Astrocyte of the hippocampus (primary cell): ENCODE measurements around the gene P3R3URF.
A peak's percentile ranks its signal among the peaks of the same experiment; 100 is the strongest.

Experiments used
- DNase-seq: peaks from one replicate; pipeline ENCODE4 v3.0.0; 2011; ENCODE audit warnings: low read depth, low spot score

P3R3URF gene

DNA sequence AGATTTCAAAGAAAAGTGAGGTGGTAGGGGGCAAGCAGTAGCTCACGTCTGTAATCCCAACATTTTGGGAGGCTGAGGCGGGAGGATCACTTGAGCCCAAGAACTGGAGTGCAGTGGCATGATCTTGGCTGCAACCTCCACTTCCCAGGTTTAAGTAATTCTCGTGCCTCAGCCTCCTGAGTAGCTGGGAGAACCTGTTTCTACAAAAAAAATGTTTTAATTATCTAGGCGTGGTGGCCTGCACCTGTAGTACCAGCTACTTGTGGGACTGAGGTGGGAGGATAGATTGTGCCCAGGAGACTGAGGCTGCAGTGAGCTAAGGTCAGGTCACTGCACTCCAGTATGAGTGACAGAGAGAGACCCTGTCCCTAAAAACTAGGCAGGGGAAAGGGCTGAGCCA, 4.0 kb downstream of the P3R3URF start:
- no peak for DNase-seq

GRCh38 chr1:46171871-46172270, 4.4 kb downstream of the P3R3URF start:
- DNase-seq = no peak

DNA sequence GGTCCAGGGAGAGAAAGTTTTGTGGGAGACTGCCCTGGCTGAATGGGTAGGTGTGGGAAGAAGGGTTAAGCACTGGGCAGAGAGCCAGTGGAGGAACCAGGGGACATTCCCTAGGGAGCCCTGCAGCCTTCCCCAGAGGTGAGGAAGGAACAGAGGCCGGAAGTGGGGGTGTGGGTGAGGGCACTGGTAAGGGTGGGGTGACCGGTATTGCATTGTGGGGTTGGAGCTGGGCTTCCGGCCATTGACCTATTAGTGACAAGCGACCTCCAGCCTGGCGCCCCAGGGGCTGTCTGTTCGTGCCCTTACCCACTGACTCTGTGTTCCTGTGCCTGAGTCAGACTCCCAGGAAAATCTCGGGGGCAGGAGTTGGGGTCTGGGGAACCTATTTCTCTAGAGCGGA, 4.9 kb downstream of the P3R3URF start:
- DNase-seq = no peak

DNA sequence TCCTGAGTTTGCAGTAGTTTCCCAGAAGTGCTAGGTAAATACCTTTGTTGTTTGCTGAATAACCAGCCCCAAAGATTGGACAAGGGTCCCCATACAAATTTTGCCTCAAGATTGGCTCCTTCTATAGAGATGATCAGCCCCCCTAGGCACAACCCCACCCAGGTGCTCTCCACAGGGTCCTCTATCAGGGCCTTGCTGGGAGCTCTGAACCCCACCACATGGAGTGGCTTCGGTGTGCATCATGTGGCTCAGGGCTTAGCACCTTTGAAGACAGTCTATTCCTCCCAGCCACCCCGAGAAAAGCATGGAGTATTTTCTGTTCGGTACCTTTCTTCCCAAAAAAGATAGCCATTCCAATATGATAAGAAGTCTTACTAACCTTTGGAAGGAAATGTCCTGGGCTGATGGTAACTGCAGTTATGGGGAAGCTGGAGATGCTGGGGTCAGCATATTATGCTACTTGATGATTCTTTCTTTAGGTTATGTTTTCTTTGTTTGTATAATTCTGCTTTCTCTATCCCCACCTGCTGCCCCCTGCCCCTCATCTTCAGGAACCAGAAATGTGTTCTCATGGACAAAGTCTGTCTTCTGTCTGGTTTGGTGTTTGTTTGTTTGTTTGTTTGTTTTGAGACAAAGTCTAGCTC, 6.4 kb downstream of the P3R3URF start:
- no peak for DNase-seq

- no peak for DNase-seq
These were observed 7.8 kb downstream of the P3R3URF start for GRCh38 chr1:46168477-46168876.

GRCh38 chr1:46166521-46167462, 9.5 kb downstream of the P3R3URF start:
- DNase-seq = peak; percentile 42

DNA sequence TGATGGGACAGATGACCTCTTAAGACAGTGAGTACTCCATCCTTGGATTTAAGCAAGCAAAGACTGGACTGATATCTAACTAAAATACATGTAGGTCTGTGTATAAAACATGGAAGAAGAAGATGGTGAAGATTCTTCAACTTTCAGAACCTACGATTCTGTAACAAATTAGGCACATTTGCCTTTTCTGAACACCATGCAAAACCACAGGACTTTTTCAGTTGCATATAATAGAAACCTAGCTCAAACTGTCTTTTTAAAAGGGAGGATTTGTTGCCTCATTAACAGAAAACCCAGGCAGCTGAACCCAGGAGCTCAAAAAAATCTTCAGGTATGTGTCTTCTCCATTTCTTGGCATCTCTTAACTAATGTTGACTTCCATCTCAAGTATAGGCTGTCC, 16.1 kb downstream of the P3R3URF start:
- no peak for DNase-seq

DNA sequence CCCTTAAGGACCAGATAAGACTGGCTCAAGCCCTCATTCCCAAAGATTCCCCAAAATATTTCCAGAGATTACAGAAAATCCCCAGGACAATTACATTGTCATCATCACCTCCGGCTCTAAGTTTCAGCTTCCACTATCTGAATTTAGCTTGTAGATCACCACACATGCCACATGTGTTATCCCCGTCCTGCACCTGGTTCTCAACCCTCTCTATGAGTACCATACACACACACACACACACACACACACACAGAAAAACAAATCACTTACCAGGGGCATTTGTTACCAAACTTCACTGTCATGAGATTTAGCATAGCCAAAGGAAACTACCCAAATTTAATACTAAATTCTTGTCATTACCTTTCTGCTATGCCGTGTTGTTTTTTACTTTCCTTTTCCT, 16.8 kb downstream of the P3R3URF start:
- no peak for DNase-seq

DNA sequence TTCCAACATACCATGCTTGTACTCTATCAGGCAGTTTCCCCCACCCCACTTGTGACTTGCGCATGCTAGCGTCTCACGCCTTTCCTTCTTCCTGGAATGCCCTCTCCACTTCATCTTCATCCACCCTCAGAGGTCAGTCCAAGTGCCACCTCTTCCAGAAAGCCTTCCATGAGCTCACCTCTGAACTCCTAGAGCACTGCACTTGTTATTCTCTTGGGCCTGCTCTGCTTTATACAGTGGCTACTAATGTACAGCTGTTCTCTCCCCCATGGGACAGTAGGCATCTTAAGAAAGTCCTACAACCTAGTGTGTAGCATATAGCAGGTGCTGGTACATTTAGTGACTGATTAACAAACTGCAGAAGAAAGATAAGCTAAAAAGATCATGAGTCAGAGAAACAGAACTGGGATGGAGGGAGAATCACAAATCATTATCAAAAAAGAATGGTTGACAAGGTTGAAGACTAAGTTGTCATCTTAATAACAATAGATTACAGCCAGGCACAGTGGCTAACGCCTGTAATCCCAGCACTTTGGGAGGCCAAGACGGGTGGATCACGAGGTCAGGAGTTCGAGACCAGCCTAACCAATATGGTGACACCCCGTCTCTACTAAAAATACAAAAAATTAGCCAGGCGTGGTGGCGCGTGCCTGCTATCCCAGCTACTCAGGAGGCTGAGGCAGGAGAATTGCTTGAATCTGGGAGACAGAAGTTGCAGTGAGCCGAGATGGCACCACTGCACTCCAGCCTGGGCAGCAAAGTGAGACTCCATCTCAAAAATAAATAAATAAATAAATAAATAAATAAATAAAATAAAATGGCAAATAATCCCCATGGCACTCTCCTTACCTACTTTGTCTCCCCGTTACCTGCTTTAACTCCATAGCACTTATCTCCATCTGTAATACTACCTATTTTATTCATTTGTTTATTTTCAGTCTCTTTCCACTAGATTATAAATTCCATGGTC, 17.7 kb downstream of the P3R3URF start:
- no peak for DNase-seq

GRCh38 chr1:46157916-46158311, 18.4 kb downstream of the P3R3URF start:
- DNase-seq = no peak

GRCh38 chr1:46153732-46154131, 22.6 kb downstream of the P3R3URF start:
- no peak for DNase-seq

- no peak for DNase-seq
These were observed 23.1 kb downstream of the P3R3URF start for GRCh38 chr1:46153228-46153627.

DNA sequence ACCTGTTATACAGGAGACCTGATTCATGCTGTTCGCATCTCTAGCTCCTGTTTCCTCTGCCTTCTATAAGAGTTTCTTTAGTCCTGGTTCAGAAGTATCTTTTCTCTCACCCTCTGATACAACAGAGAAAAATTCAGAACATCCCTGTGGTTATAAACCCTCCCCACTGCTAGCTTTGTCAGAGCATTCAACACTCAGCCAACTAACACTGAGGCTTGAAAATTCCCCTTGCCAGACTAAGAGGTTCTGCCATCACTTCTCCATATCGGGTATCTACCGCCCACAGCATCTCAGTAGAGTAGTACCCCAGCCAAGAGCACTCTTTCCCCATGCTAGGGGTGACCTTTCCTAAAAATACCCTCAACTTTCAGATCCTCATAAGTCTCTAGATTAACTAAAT, 24.3 kb downstream of the P3R3URF start:
- DNase-seq = peak; percentile 86

DNA sequence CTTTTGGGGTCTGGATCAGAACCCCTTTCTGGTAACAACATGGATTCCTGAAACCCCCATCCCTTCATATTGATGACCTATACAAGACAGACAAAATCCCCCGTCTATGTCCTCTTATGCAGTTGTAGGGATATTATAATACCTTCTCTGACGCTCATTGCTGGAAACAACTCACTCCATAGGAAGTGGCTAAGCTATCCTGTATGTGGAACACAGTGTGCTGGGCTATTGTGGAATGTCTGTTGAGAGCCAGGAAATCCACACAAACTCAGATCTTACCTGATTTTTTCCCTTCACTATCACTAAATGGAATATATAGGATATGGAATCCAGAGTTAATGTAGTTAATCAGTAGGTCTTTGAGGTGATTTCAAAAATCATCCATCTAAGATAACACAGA, 26.2 kb downstream of the P3R3URF start:
- no peak for DNase-seq

DNA sequence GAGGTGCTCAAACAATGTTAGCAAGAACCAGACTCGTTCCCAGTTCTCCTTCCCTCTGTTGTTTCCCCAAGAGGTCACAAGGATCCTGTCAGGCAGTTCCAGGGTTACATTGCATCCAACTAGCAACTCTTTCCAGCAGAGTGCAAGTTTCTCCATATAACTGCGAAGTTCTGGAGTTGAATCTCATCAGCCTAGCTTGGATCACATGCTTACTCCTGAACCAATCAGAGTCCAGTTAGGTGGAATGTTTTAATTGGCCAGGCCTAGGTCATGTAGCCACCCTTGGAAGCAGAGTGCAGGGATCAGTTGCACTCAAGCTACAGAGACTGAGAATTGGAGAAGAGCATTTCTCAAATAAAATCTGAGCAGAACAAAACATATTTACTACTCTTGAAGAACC, 28.0 kb downstream of the P3R3URF start:
- DNase-seq = no peak

DNA sequence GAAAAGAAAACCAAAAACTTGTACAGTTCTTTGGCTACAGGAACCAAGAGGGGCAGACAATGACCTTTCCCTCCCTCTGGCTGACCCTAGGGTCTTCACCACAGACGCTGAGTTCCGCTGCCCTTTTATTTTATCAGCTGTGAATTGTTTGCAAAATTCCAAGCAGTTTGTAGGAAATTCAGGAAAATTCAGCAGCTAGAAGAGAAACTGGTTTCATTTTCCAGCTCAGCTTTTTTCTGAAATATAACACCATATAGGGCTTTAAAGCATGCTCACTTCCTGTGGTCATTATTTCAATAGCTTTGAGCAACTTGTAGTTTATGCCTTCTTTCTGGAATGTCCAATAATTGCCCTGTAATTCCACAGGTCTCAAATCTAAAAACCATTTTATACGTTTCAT, 38.4 kb downstream of the P3R3URF start:
- DNase-seq = peak; percentile 41

DNA sequence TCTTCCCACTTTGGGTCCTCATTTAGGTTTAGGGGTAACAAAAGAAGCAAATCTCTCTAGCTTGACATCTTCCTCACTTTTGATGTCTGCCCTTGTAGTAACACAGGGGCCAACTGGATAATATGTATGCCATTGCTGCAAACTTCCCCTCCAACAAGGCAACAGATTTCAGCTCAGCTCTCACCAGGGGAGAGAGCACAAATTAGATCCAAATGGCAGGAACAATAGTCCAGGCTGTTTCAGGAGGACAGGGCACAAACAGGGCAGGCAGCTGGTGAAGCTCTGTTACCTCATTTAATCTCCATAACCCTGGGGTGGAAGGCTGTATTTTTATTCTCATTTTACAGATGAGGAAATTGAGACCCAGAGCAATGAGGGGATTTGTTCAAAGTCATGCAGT, 39.6 kb downstream of the P3R3URF start:
- no peak for DNase-seq

DNA sequence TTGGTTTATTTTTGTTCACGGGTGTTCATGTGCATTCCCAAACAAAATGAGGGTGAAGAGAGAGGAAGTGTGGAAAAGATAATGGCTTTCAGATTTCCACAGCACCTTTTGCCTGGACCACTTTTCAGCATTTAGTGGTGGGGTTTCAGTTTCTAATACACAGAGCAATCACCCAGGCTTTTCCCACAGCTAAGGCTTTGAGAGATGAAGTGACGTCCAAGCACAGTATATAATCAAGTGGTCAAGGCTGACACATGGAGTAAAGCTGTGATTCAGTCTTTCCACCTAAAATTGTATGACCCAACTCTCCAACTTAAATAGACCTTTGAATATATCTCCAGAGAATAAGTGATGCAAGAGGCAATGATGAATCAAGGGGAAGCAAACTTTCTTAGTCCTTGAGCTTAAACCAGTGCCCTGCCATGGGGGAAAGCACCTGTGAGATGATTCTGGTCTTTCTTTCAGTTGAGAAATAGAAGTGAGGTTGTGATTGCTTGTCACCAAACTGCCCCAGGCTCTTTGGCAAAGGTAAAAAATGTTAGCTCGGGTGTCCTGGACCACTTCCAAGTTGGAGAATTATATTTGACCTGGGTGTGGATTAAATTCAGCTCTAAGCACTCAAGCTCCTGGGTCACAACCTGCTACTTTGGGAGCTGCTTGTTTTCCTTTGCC, 41.5 kb downstream of the P3R3URF start:
- DNase-seq = peak; percentile 43

- DNase-seq = no peak
These were observed 42.4 kb downstream of the P3R3URF start for GRCh38 chr1:46133781-46134350.

DNA sequence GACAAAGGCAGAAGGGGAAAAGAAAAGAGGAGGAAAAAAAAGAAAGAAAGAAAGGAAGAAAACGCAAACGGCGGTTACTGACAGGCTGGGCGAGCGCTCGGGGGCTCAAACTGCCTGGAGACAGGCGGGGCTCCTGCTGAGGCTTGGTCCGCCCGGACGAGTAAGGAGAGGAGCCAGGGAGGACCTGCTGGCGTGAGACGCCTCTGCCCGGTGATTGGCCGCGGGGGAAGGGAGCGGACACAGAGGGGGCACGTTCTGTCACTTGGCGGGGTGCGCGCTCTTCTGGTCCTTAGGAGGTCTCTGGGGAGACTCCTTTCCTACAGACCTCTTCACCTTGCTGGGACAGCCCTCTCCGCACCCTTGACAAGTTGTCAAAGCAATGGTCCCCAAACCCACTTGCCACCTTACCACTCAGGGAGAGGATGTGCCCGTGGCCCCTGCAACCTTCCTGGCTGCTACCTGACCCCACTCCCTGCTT, 43.1 kb downstream of the P3R3URF start:
- no peak for DNase-seq
